LNCAP (cell line): ENCODE data around the gene RNF187.

Experiments
- TF ChIP-seq, protein P1 (sequence below): fragments of 450-650 bp; IDR thresholded peaks from 2 replicates; pipeline ENCODE4 v1.5.1; 2017; ENCODE audit warnings: mild to moderate bottlenecking

Gene RNF187

DNA sequence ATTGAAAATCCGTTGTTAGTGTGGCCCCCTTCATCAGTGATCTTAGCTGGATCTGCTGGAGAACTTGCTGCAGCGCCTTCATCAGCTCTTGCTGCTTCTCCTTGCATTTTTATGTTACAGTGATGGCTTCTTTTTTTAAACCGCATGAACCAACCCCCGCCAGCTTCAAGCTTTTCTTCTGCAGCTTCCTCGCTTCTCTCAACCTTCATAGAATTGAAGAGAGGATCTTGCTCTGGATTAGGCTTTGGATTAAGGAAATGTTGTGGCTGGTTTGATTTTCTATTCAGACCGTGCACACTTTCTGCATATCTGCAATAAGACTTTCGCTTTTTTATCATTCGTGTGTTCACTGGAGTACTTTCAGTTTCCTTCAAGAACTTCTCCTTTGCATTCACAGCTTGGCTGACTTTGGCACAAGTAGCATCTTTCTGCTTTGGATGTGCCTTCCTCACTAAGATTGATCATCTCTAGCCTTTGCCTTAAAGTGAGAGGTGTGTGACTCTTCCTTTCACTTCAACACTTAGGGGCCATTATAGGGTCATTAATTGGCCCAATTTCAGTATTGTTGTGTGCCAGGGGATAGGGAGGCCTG, 13.1 kb downstream of the RNF187 start:
- TF ChIP-seq, protein P1, sequence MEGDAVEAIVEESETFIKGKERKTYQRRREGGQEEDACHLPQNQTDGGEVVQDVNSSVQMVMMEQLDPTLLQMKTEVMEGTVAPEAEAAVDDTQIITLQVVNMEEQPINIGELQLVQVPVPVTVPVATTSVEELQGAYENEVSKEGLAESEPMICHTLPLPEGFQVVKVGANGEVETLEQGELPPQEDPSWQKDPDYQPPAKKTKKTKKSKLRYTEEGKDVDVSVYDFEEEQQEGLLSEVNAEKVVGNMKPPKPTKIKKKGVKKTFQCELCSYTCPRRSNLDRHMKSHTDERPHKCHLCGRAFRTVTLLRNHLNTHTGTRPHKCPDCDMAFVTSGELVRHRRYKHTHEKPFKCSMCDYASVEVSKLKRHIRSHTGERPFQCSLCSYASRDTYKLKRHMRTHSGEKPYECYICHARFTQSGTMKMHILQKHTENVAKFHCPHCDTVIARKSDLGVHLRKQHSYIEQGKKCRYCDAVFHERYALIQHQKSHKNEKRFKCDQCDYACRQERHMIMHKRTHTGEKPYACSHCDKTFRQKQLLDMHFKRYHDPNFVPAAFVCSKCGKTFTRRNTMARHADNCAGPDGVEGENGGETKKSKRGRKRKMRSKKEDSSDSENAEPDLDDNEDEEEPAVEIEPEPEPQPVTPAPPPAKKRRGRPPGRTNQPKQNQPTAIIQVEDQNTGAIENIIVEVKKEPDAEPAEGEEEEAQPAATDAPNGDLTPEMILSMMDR = no peak

DNA sequence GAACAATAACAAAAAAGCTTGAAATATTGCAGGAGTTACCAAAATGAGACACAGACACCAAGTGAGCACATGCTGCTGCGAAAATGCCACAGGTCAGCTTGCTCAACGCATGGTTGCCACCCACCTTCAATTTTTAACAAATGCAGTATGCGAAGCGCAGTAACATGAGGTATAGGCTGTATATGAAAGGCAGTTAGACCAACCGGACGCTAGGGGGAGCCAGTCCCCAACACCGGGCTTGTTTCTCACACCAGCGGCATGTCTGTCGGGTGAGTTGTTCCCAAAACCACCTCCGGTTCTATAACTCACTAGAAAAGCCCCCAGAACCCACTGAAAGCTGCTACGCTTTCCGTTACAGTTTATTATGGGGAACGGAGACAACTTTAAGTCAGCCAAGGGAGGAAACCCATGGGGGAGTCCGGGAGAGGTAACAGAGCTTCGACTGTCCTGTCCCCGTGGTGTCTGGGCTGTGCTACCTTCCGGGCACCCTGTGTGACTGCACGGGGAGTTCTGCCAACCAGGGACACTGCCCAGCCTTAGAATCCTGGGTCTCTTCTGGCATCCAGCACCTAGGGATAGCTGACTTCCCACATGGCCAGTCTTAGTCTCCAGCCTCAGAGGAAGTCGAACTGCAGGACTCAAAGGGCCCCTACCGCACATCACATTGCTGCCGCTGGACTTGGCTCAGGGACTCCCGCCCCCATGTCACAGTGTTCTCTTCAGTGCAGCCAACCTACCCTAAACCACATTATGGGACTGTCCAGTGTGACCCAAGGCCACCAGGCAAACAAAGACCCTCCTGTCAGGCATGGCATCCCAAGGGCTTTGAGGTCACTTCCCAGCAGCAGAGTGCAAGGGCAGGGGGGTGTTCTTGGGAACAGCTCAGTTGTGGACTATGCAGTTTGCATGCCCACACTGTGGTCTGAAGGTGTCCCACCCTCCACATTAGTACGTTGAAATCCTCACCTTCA, 14.0 kb downstream of the RNF187 start:
- TF ChIP-seq, protein P1 = peak; percentile 97

DNA sequence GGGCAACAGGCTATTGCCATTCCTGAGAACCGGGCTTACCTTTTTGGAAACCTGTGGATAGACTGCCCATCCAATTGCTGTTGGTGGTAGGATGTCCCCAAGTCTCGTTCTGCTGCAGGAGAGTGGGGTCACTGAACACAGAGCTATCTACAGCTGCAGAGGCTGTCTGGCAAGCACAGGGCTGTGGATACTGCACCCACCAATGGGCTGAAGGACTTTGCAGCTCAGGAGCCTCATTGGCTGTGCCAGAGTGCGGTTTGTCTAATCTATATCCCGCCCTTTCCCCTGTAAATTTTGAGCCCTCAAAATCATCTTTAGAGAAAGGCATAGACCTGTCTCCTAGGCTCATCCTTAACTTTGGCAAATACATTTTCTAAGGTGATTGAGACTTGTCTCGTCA, 15.3 kb downstream of the RNF187 start:
- TF ChIP-seq, protein P1 = no peak

DNA sequence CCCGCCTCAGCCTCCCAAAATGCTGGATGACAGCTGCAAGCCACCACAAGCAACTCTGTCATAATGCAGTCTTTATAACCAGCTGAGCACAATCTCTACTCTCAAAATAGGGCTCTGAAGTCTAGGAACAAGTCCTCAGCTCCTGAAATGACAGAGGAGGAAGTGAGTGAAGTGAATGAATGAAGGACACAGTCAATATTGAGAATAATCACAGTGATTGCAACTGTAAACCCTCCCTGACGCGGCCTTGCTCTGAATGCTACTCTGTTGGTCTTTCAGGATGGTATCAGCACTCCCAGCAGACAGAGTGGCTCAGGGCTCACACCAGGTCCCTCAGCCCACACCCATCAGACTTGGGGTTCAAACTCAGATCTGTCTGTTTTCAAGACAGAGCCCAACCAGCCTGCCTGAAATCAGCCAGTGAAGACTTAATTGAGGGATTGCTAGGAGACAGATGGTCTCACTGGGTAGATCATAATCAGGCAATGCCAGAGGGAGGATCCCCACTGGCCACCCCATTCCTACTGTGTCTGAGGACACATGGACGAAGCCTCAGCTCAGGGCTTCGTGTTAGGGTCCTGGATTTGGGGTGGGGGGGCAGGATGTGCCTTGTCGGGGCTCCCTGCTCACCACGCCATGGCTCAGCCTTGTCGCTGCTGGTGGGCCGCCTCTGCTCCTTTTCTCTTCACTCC, 20.9 kb downstream of the RNF187 start:
- TF ChIP-seq, protein P1 = no peak

DNA sequence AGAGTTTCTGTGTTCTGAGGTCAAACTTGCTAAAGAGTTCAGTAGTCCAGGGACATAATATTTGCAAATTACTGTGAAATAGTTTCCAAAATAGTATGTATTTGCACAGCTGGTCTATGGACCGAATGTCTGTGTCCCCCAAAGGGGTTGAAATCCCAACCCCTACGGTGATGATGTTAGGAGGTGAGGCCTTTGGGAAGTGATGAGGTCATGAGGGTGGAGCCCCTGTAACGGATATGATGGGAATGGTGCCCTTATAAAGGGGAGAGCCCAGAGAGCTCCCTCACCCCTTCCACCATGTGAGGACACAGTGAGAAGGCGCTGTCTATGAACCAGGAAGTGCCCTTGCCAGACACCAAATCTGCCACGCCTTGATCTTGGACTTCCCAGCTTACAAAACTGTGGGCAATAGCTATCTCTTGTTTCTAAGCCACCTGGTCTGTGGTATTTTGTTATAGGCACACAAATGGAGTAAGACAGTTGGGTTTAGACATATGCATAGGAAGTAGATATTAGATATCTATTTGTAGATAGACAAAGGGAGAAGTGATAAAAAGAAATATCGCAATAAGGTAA, 21.7 kb downstream of the RNF187 start:
- TF ChIP-seq, protein P1 = no peak

DNA sequence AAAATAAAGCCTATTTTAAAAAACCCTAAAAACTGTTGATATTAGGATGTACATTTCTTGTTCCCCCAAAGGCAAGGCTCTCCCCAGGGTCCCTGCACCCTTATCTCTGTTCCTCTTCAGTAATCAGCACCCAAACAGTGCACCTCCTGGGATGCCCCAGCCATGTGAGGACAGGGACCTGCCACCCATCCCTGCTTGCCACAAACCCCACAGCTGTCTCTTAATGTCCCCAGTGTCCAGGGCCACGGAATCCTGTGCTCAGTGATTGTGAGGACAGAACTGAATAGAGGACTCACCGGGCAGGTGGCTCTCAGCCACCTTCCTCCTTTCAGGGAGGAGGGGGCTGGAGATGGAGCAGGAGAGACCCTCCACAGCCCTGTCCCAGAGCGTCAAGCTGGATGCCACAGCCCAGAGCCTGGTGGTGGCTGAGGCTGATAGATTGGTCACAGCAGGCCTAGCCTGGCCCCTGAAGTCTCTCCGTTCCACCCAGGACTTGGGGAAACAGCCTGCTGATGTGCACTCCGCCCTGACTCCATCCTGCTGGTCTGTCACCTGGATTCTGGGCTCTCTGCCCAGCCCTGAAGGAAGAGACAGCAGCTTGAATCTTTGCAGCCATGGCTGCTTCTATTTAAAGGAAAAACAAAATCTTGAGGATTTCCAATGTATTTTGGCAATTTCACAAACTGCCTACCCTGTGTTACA, 23.1 kb downstream of the RNF187 start:
- TF ChIP-seq, protein P1 = no peak
